ENCODE measurements around the gene DEF6.
A peak's percentile ranks its signal among the peaks of the same experiment; 100 is the strongest.
"Not testable (repeated sequence)": the region's sequence is repeated elsewhere in the genome, so short reads cannot be mapped to it uniquely, and the experiment has no call there.

The DEF6 gene

DNA sequence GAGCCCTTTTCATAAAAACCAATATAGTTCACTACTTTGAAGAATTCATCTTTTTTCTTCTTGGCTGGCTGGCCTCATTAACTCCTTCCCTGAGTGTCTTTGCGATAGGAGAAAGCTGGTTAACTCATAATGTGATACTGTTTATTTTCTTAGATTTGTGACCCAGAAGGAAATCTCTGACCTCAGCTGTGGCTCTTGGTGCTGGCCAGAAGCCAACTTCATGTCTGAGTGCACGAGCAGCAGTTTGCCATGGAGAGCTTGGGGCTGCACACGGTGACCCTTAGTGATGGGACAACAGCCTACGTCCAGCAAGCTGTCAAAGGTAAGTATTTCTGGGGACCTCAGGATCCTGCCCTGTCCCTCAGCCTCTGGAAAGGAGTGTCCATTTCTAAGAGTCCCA, 16.7 kb upstream of the DEF6 start:
- DNase-seq, result no peak

DNA sequence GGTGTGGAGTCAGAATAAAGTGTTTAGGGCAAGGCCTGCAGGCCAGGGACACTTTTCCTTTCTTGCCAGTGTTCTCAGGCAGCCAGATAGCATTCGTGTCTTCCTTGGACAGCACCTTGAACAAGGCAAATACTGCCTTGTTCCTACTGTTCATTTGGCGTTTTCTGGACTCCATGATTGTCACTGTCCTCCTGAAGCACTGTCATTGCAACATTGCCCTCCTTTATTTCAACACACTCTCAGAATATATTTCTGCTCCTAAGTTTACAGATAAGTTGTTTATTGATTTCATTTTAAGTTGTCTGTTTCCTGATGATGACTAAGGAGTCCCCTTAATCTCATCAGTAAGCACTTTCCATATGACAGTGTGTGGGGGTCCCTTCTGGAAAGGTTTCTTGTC, 15.1 kb upstream of the DEF6 start:
- no peak for DNase-seq

DNA sequence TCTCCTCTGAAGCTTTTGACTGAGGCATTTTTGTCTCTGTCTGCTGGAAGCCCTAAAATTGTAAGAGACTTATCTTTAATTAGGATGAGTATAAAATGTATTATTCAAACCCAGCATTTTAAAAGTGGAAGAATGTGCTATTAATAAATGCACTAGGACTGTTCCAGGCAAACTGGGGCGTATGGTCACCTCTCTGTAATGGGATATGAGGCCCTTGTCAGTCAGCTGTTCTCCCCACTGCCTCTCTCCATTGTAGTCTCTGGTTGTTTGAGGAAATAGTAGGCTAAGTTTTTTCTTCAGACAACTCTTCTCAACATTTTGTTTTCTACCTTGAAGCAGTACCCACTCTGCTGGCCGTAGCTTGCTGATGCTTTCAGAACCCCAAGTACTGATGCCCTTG, 14.3 kb upstream of the DEF6 start:
- DNase-seq, result no peak

DNA sequence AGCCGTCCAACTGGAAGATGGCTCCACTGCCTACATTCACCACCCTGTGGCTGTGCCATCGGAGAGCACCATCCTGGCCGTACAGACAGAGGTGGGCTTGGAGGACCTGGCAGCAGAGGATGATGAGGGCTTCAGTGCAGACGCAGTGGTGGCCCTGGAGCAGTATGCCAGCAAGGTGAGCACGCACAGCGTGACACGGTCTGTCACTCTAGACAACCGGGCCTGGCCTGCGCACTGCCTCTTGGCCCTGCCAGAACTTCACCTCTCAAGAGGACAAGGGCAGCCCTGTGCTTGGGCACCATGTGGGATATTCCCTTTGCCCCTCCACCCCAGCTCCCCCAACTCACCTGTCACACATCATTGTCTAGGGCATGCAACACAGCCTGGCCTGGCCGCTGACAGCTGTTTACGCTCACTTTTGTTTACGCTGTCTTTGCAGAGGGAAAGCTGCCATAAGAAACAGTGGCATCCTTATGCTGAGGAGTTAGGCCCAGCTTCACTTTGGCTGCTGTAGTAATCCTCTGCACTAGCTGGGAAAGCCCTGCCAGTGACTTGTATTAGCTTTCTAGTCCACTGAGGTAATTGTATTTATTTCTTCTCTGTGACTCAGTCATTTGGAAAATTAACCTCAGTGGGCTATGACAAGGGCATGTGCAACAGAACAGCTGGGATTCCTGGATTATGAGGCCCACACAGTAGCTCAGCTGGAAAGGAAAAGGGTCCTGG, 9.8 kb upstream of the DEF6 start:
- no peak for DNase-seq

DNA sequence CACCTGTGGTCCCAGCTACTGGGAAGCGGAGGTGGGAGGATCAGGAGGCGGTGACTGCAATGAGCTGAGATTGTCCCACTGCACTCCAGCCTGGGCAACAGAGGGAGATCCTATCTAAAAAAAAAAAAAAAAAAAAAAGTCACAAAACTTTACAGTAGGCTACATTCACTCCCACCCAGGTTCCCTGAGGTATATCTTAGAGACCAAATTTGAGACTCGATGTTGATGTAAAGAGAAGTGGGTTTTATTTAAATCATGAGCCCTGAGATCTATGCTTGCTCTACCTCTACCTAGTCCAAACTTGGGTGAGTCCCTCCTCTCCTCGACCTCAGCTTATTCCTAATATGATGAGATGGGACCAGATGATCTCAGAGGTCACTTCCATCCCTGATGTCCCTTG, 8.8 kb upstream of the DEF6 start:
- no peak for DNase-seq

DNA sequence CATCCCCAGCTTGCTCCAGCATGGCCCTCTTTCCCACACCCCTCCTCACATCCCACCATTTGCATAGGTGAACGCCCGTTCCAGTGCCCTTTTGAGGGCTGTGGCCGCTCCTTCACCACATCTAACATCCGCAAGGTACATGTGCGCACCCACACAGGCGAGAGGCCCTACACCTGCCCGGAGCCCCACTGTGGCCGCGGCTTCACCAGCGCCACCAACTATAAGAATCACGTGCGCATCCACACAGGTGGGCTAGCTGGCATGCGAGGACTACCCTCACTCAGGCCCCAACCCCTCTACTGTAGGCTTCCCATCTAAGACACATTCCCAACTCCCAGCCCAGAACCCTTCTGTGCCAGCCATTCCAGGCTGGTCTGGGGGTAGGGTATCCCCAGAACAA, 6.1 kb upstream of the DEF6 start:
- DNase-seq, result no peak

DNA sequence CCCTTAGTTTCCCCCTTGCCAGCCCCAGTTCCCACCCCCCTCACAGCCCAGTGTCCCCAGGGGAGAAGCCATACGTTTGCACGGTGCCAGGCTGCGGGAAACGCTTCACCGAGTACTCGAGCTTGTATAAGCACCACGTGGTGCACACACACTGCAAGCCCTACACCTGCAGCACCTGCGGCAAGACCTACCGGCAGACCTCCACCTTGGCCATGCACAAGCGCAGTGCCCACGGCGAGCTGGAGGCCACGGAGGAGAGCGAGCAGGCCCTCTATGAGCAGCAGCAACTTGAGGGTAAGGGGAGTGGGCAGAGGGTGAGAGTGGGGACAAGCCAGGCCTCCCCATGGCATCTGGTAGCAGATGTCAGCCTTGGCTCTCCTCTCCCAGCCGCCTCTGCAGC, 5.1 kb upstream of the DEF6 start:
- no peak for DNase-seq

DNA sequence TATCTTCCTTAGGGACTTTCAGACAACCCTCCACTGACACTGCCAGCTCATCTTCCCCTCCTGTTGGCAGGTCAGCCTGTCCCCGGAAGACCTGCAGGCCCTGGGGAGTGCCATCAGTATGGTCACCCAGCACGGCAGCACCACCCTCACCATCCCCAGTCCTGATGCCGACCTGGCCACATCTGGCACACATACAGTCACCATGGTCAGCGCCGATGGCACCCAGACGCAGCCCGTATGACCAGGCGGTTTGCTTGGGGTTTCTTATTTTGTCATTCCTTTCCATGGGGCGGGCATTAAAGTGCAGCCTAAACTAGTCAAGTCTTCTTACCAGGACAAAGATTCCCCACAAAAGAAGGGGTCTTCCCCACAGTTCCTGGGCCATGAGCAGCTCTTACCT, 3.9 kb upstream of the DEF6 start:
- DNase-seq, result no peak

DNA sequence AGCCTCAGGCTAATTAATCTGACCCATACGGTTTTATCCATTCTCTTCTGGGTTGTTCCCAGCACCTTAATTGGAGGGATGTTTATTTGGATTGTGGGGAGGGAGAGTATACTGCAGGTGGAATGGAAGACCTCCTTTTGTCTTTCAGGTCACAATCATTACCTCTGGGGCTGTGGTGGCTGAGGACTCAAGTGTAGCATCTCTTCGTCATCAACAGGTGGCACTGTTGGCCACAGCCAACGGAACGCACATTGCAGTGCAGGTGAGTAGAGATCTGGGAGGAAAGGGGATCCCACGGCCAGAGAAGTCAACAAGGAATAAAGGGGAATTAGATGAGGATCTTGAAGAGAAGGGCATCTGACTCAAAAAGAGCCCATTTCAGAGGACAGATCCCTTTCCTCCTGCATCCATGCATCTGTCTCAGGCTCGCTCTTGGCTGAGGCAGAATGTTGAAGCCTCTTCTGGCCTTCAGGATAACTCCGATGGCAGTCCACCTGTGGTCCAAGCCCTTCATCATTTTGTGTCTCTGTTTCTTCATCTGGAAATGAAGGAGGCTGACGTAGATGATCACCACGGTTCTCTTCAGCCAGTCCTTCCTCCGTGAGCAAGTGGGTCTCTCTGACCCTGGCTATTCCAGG, 3.2 kb upstream of the DEF6 start:
- no peak for DNase-seq

DNA sequence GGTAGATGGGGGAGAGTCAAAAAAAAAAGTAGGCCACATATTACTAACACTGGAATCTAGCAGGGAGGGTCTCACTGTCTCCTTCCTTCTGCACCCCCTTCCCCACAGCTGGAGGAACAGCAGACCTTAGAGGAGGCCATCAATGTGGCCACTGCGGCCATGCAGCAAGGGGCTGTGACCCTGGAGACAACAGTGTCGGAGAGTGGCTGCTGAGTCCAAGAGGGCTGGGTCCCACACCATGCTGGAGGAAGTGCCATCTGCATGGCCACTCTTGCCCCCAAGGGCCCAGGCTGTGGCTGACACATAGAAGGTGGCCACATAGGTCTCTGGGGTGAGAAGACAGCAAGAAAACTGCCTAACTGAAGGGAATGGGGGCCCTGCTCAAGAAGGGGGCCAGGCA, 2.6 kb upstream of the DEF6 start:
- no peak for DNase-seq

DNA sequence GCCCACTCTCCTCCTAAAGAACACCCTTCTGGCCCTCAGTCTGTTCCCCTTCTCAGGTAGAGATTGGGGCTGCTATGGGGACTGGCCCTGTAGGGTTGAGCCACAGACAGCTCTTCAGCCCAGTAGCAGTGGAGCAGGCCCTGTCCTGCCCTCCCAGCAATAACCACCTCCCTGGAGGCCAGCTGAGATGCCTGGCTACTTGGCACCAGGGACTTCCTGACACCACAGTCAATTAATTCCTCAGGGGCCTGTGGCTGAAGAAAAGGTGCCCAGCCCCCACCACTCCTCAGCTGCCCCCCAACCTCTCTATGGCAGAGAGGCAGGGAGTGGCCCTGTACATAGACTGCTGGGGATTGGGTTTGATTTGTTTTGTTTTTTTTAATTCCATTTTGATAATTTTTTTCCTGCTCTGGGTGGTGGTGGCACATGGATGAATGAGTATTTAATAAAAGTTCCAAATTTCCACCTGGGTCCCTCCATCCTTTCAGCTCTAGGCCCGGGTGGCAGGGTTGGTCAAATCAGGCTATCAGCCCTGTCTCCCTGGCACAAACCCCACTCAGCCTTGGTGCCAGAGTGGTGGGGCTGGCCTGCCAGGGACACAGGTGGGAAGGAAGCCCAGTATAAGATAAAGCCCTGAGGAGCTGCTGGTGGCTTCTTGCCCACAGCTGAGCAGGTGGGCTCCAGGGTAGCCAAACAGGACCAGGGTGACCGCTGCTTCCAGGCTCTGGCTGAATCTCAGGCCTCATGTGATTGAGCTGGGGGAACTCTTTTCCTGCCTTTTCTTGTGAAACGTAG, 1.9 kb upstream of the DEF6 start:
- no peak for DNase-seq

DNA sequence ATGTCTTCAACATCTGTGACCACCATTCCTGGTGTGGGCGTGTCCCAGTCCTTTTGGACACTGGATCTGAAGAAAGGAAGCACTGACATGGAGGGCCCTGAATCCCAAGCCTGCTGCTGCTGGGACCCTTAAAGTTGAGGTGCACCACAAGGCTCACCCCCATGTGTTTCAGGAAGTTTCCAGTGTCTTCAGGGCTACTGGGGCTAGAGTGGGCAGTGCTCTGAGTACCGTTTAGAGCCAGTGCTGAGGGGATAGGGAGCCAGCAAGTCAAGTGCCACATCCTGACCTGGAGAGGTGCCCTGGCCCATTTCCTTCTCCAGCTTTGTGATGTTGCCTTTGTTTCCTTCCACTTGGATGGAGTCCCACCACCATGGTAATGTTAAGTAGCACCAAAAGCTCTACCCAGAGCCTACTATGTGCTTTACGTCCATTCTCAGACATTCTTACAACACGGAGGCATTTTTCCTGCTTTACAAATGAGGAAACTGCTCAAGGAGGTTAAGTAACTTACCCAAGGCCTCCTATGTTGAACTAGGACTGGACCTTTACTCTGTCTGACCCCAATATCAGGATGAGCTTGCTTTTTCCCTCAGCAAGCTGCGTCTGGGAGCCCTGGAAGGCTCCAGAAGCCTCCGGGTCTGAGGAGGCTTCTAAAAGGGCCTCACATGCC, 552 bp upstream of the DEF6 start:
- DNase-seq, result no peak

DNA sequence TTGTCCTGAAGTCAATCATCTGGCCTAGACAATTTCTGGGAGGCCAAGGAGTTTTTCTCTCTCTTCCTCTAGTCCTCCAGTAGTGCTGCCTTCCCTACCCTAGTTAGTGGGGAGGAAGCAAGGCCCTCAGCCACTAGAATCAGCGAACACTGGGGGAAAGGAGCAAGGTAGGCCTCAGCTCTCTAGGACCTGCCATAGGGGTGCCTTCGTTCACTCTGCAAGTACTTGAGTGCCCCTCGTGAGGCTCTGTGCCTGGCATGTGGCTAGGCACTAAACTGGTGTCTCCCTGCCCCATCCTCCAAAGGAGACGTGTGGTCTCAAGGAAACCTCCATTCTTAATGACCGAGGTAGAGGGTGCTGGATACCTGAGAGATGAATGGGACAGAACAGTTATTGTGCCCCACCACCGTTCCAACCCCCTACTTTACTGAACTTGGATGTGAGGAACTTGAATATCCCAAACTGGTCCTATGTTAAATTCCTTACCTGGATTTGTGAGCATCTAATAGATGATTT, 1.1 kb downstream of the DEF6 start:
- no peak for DNase-seq

DNA sequence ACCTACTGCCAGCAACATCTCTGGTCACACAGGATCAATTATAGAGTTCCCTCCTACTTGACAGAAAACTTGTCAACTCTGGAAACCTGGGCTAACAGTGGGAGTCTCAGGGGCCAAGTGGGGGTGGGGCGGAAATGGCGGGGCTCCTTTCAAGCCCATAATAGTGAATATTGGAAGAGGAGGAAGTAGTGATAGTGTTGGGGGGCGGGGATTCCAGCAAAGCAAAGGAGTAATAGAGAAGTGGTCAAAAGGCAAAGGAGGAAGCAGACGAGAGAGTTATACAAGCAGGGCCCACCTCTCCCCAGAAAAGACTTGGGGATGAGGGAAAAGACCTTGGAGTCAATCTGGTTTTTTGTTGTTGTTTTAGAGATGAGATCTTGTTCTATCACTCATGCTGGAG, 2.1 kb downstream of the DEF6 start:
- no peak for DNase-seq

DNA sequence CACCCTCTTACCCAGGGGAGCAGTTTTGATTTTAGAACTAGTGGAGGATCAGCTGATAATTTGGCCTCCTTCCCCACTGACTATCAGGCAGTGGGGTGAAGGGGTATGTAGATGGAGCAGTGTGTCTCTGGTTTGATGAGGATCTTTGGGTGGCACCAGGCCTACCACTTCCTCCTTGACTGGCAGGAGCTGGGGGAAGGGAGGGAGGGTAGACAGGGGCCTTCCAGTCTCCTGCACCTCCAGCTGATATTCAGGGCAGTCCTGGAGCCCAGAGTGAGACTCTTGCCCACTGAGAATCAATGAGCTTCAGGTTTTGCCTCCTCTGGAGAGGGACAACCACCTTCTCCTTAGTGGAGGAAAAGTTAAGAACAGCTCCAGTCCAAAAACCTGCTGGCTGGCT, 3.2 kb downstream of the DEF6 start:
- no peak for DNase-seq

DNA sequence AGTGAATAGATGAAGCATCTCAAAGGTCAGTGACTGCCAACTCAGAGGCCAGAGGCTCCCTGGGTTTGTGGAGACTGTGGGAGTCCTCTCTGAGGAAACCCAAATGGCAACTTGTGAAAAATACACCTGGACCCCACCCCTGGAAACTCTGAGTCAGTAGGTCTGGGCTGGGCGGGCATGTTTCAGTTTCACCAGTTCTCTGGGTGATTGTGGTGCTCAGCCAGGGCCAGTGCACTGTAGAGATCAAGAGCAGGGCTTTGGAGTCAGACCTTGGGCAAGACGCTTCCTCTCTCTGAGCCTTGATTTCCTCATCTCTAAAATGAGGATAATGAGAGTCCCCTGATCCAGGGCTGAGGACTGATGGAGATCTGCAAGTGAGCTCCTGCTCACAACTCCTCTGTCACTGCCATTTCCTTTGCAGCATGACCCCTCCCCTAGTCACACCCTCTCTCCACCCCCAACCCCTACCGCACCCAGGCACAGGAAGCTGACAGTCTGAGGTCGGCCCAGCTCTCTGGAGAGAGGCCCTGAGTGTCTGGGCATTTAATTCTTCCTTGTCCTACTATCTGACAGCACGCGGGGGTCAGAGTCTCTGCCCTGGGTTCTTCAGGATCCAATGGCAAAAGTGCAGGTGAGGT, 5.1 kb downstream of the DEF6 start:
- peak; percentile 27 for DNase-seq

DNA sequence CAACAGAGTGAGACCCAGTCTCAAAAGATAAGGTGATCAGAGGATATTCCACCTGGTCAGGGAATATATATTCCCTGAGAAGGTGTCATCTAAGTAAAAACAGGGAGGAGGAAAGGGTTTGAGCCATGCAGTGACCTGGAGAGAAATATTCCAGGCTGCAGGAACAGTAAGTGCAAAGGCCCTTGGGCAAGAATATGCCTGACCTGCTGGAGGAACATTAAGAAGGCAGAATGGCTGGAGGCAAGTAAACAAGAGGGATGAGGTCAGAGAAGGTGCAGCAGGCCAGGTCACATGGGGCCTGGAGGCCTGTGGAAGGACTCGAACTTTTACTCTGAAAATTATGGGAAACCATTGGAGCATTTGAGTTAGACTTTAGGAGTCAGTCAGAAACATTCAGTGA, 6.7 kb downstream of the DEF6 start:
- DNase-seq, result no peak

DNA sequence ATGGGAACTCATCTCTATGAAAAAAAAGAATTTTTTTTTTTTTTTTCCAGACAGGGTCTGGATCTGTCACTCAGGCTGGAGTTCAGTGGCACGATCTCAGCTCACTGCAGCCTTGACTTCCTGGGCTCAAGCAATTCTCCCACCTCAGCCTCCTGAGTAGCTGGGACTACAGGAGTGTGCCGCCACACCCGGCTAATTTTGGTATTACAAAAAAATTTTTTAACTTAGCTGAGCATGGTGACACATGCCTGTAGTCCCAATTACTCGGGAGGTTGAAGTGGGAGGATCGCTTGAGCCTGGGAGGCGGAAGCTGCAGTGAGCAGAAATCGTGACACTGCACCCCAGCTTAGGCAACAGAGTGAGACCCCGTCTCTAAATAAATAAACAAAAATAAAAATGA, 7.5 kb downstream of the DEF6 start:
- DNase-seq, result no peak

DNA sequence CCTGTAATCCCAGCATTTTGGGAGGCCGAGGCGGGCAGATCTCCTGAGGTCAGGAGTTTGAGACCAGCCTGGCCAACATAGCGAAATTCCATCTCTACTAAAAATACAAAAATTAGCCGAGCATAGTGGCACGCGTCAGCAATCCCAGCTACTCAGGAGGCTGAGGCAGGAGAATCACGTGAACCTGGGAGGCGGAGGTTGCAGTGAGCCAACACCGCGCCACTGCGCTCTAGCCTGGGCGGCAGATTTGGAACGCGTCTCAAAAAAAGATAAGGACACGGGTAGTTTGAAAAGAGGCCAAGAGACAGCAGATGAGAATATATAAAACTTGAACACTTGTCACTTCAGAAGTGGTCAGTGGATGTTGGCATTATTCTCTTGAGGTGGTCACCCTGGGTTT, 9.5 kb downstream of the DEF6 start:
- DNase-seq, result not testable (repeated sequence)

DNA sequence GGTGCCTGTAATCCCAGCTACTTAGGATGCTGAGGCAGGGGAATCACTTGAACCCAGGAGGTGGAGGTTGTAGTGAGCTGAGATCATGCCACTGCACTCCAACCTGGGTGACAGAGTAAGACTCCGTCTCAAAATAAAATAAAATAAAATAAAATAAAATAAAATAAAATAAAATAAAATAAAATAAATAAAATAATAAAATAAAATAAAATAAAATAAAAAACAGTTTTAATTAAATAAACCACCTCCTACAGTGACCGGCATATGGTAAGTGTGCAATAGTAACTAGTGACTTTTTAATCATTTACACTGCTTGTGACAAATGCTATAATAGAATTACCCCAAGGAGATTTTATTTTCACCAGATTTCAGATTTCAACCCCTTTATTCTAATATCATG, 10.9 kb downstream of the DEF6 start:
- DNase-seq, result not testable (repeated sequence)

DNA sequence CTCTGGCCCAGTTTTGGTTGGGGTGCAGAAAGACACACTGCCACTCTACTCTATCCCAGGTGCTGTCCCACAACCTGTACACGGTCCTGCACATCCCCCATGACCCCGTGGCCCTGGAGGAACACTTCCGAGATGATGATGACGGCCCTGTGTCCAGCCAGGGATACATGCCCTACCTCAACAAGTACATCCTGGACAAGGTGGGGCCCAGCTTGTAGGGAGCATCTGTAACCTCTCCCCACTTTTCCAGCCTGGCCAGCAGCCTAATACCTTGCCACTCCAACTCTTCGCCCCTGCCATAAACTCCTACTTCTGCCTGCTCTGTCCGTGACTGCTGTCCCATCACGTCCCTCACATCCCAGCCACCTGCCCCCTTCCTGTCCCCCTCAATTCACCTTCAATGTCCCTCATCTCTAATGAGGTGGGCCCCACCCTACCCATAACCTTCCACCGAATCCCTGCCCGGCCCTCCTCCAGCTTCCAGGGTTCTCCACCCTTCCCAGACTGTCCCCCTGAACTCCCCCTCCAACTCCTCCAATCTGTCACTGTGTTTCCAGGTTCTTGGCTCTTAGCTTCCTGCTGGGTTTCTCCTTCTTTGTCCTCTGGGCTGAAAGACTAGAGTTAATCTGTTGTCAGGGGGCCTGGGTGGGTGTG, 12.1 kb downstream of the DEF6 start:
- DNase-seq, result no peak

DNA sequence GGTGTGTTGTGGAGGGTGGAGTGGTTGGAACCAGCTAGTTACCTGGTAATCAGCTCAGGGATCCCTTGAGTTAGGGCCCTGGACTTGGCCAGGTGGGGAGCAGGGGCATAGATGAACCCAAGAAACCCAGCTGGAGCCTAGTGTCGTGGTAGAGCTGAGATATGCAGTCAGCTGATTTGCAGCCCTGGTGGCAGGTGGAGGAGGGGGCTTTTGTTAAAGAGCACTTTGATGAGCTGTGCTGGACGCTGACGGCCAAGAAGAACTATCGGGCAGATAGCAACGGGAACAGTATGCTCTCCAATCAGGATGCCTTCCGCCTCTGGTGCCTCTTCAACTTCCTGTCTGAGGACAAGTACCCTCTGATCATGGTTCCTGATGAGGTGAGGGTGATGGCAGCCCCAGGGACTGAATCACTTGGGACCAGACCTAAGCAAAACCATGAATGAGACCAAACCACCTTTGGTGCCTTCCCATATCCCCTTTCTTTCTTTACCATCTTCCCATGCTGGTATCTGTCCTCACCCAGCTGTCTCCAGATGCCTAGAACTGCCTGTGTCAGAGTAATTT, 12.7 kb downstream of the DEF6 start:
- DNase-seq, result no peak
